ENCODE results near the gene CADM2. TPM values are rescaled to one million over a fixed set of nuclear protein-coding genes. Genes with fewer than 3 reads are reported as not detected.

CADM2 gene
- total RNA-seq, 1 experiment from 2014 or later, result not detected

- CTCF ChIA-PET, result no interaction called here
- H3K4me1 Mint-ChIP-seq (ENCODE audit: insufficient read depth, unreplicated experiment), result no peaks in the 10 kb centered on the region
- BruUV-seq (replicated peaks), result no TSS peak
- TF ChIP-seq CTCF (IDR thresholded peaks at IDR 0.05; ENCODE audit: unreplicated experiment), result no peak
- peaks cover 69% of the 10 kb centered on the region for H3K27me3 Mint-ChIP-seq (ENCODE audit: insufficient read depth, unreplicated experiment)
- POLR2A ChIA-PET, result no interaction called here
- no peak overlapping the region for H3K4me3 Mint-ChIP-seq (ENCODE audit: unreplicated experiment)
- H3K36me3 Mint-ChIP-seq (ENCODE audit: insufficient read depth, unreplicated experiment), result no peaks in the 10 kb centered on the region
- intact Hi-C loops (cut with micrococcal nuclease), result no loop called here
- H3K9me3 Mint-ChIP-seq (ENCODE audit: unreplicated experiment), result no peaks in the 10 kb centered on the region
- no peak for DNase-seq (ENCODE audit: unreplicated experiment)
- no peak overlapping the region for H3K27ac Mint-ChIP-seq (ENCODE audit: low read depth, unreplicated experiment)
Measured at GRCh38 chr3:85740561-85740960, 781.8 kb downstream of the CADM2 start.

GRCh38 chr3:85758442-85758841 is 799.7 kb downstream of the CADM2 start:
- Mint-ChIP-seq H3K4me1 (ENCODE audit: insufficient read depth, unreplicated experiment) (no peaks in the 10 kb centered on the region), H3K27me3 (ENCODE audit: insufficient read depth, unreplicated experiment) (peaks cover 27% of the 10 kb centered on the region), H3K4me3 (ENCODE audit: unreplicated experiment) (no peak overlapping the region), H3K36me3 (ENCODE audit: insufficient read depth, unreplicated experiment) (no peaks in the 10 kb centered on the region), H3K9me3 (ENCODE audit: unreplicated experiment) (no peaks in the 10 kb centered on the region), H3K27ac (ENCODE audit: low read depth, unreplicated experiment) (no peak overlapping the region)
- DNase-seq (ENCODE audit: unreplicated experiment), result no peak
- no TSS peak for BruUV-seq (replicated peaks)
- POLR2A ChIA-PET, result no interaction called here
- intact Hi-C loops (cut with micrococcal nuclease), result no loop called here
- CTCF ChIA-PET, result no interaction called here
- TF ChIP-seq CTCF (IDR thresholded peaks at IDR 0.05; ENCODE audit: unreplicated experiment), result no peak

GRCh38 chr3:85760342-85760741 is 801.6 kb downstream of the CADM2 start:
- ChIA-PET POLR2A (no interaction called here), CTCF (no interaction called here)
- Mint-ChIP-seq H3K27me3 (ENCODE audit: insufficient read depth, unreplicated experiment) (peaks cover 29% of the 10 kb centered on the region), H3K36me3 (ENCODE audit: insufficient read depth, unreplicated experiment) (no peaks in the 10 kb centered on the region), H3K27ac (ENCODE audit: low read depth, unreplicated experiment) (no peak overlapping the region), H3K4me1 (ENCODE audit: insufficient read depth, unreplicated experiment) (no peaks in the 10 kb centered on the region), H3K9me3 (ENCODE audit: unreplicated experiment) (no peaks in the 10 kb centered on the region), H3K4me3 (ENCODE audit: unreplicated experiment) (no peak overlapping the region)
- no TSS peak for BruUV-seq (replicated peaks)
- DNase-seq (ENCODE audit: unreplicated experiment), result no peak
- TF ChIP-seq CTCF (IDR thresholded peaks at IDR 0.05; ENCODE audit: unreplicated experiment), result no peak
- intact Hi-C loops (cut with micrococcal nuclease), result no loop called here

GRCh38 chr3:85780806-85781205 is 822.0 kb downstream of the CADM2 start:
- Mint-ChIP-seq H3K27ac (ENCODE audit: low read depth, unreplicated experiment) (no peak overlapping the region), H3K36me3 (ENCODE audit: insufficient read depth, unreplicated experiment) (no peaks in the 10 kb centered on the region), H3K4me3 (ENCODE audit: unreplicated experiment) (no peak overlapping the region), H3K4me1 (ENCODE audit: insufficient read depth, unreplicated experiment) (no peaks in the 10 kb centered on the region), H3K9me3 (ENCODE audit: unreplicated experiment) (no peaks in the 10 kb centered on the region), H3K27me3 (ENCODE audit: insufficient read depth, unreplicated experiment) (peaks cover 60% of the 10 kb centered on the region)
- ChIA-PET CTCF (no interaction called here), POLR2A (no interaction called here)
- BruUV-seq (replicated peaks), result no TSS peak
- TF ChIP-seq CTCF (IDR thresholded peaks at IDR 0.05; ENCODE audit: unreplicated experiment), result no peak
- no peak for DNase-seq (ENCODE audit: unreplicated experiment)
- intact Hi-C loops (cut with micrococcal nuclease), result no loop called here

Data from MCF 10A (cell line).